Neutrophil (primary cell): ENCODE measurements around the gene LAMC1.

Experiments
- H3K27ac ChIP-seq: fragments of 200-600 bp; sonication (generic); 2 replicates; pipeline ENCODE4 v1.5.1; 2016; ENCODE audit warnings: mild to moderate bottlenecking, moderate library complexity
- H3K27me3 ChIP-seq: fragments of 200-600 bp; sonication (generic); 2 replicates; pipeline ENCODE4 v1.6.0; 2016; ENCODE audit warnings: mild to moderate bottlenecking
- H3K36me3 ChIP-seq: fragments of 200-600 bp; sonication (generic); 2 replicates; pipeline ENCODE4 v1.5.1; 2017
- H3K4me1 ChIP-seq, 2 experiments: fragments of 200-600 bp in 1 of 2; sonication (generic) in 1 of 2; 1 replicate in 1 of 2; 2 replicates in 1 of 2; pipeline versions ENCODE4 v1.5.1 to v1.6.1; 2013 to 2016; ENCODE audit warnings: low read depth in 1 of 2, low read length in 1 of 2, mild to moderate bottlenecking in 1 of 2, moderate library complexity in 1 of 2; ENCODE audit not compliant: control insufficient read depth in 1 of 2, insufficient read depth in 1 of 2
- H3K4me3 ChIP-seq, 2 experiments: fragments of 200-600 bp in 1 of 2; sonication (generic) in 1 of 2; 1 replicate in 1 of 2; 2 replicates in 1 of 2; pipeline ENCODE4 v1.5.1; 2013 to 2016; ENCODE audit warnings: low read depth in 1 of 2, low read length in 1 of 2, mild to moderate bottlenecking in 1 of 2, moderate library complexity in 1 of 2
- H3K9me3 ChIP-seq: fragments of 200-600 bp; sonication (generic); 2 replicates; pipeline ENCODE4 v1.5.1; 2016
- TF ChIP-seq, protein P1 (sequence below): fragments of 200-600 bp; sonication (generic); IDR thresholded peaks from 2 replicates; pipeline ENCODE4 v1.5.1; 2016; ENCODE audit warnings: antibody characterized with exemption

The LAMC1 gene

DNA sequence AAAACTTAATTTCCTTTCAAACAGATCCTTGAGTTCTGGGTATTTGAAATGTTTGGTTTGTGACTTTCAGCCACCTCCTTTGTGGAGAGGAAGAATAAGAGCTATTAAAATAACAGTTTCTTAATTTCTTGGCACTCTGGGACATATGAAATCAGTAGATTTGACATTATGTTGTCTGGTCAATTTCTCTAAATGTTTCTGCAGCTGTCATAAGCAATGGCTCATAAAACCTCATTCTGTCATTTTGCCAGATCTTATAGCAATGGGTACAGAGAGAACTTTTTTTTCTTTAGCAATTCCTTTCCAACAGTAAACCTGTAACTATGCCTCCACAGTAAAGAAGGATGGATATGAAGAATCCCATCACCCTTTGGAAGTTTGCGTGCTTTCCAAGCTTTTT is 52.6 kb downstream of the LAMC1 start:
- TF ChIP-seq, protein P1, sequence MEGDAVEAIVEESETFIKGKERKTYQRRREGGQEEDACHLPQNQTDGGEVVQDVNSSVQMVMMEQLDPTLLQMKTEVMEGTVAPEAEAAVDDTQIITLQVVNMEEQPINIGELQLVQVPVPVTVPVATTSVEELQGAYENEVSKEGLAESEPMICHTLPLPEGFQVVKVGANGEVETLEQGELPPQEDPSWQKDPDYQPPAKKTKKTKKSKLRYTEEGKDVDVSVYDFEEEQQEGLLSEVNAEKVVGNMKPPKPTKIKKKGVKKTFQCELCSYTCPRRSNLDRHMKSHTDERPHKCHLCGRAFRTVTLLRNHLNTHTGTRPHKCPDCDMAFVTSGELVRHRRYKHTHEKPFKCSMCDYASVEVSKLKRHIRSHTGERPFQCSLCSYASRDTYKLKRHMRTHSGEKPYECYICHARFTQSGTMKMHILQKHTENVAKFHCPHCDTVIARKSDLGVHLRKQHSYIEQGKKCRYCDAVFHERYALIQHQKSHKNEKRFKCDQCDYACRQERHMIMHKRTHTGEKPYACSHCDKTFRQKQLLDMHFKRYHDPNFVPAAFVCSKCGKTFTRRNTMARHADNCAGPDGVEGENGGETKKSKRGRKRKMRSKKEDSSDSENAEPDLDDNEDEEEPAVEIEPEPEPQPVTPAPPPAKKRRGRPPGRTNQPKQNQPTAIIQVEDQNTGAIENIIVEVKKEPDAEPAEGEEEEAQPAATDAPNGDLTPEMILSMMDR, result no peak
- no peaks in the 10 kb centered on the region for H3K36me3 ChIP-seq
- no peak overlapping the region for H3K4me3 ChIP-seq
- no peaks in the 10 kb centered on the region for H3K4me1 ChIP-seq
- H3K9me3 ChIP-seq, result no peaks in the 10 kb centered on the region
- no peaks in the 10 kb centered on the region for H3K27me3 ChIP-seq
- H3K27ac ChIP-seq, result no peak overlapping the region

DNA sequence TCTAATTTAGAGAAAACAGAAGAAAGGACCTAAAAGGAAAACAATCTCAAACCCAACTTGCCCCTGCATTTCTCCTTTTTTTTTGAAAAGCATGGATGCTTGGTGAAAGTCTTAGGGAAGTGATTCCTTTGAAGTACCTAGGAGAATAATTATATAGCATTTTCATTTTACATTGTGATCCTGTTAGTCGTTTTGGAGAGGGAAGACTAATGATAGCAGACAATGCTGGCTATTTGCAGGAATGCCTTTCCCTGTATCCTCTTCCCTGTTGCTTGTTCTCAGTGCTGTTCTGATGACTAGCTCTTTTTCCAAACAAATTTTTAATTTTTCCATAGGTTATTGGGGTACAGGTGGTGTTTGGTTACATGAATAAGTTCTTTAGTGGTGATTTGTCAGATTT is 53.9 kb downstream of the LAMC1 start:
- Histone ChIP-seq H3K4me1 (no peaks in the 10 kb centered on the region), H3K4me3 (no peak overlapping the region), H3K9me3 (no peaks in the 10 kb centered on the region), H3K27me3 (no peaks in the 10 kb centered on the region), H3K27ac (no peak overlapping the region), H3K36me3 (no peaks in the 10 kb centered on the region)
- TF ChIP-seq, protein P1, result no peak

DNA sequence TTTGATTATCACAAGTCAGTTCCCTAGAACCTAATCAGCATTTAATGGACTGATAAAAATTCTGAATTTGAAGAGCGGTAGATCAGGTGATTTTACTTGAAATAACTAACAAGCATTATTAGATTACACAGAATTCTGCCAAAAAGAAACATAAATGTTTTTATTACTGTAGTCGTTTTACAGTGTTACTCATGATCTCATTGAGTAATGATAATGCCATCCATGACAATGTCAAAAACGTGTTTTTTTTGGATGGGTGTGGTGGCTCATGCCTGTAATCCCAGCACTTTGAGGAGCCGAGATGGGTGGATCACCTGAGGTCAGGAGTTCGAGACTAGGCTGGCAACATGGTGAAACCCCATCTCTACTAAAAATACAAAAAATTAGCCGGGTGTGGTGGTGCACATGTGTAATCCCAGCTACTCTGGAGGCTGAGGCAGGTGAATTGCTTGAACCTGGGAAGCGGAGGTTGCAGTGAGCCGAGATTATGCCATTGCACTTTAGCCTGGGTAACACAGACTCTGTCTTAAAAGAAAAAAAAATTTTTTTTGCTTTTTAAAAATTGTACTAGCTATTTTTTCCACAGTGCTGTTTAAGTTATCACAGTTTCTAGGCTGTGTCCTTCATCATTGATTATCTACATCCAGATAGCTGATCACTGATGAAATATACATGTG is 56.6 kb downstream of the LAMC1 start:
- no peaks in the 10 kb centered on the region for H3K27me3 ChIP-seq
- no peaks in the 10 kb centered on the region for H3K36me3 ChIP-seq
- no peak overlapping the region for H3K27ac ChIP-seq
- H3K4me3 ChIP-seq, result no peak overlapping the region
- H3K9me3 ChIP-seq, result no peaks in the 10 kb centered on the region
- TF ChIP-seq, protein P1, result no peak
- H3K4me1 ChIP-seq, result no peaks in the 10 kb centered on the region

DNA sequence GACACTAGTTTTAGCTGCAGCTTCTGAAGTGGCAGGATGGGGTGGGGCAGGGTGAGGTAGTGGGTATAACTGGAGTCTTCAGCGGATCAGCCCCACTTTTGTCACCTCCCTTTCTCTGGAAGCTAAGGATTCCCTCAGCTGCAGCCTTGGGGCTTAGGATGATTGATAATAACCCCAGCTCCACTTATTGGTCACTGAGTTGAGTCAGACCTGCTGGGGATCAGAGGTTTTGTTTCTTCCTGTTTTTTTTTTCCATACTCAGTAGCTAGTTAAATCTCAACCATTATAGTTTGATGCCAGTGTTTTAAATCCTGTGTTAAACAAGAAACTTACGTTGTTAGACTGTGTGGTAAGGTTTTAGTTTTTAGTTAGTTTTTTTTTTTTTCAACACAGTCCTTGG is 57.2 kb downstream of the LAMC1 start:
- Histone ChIP-seq H3K9me3 (no peaks in the 10 kb centered on the region), H3K4me1 (no peaks in the 10 kb centered on the region)

DNA sequence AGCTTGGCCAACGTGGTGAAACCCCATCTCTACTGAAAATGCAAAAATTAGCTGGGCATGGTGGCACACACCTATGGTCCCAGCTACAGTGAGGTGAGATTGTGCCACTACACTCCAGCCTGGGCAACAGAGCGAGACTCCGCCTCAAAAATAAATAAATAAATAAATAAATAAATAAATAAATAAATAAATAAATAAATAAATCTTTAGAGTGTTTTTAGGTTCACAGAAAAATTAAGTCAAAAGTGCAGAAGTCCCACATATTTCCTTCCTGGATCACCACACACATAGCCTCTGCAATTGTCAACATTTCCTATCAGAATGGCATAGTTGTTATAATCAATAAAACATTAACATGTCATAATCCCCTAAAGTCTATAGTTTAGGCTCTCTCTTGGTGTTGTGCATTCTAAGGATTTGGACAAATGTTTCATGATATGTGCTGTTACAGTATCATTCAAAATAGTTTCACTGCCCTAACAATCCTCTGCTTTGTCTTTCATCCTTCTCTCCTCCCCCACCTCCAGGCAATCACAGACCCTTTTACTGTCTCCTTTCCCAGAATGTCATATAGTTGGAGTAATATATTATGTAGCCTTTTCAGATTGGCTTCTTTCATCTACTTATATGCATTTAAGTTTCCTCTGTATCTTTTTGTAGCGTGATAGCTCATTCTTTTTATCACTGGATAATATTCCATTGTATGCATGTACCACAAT is 58.3 kb downstream of the LAMC1 start:
- TF ChIP-seq, protein P1, result no peak
- Histone ChIP-seq H3K4me1 (no peaks in the 10 kb centered on the region), H3K4me3 (no peak overlapping the region), H3K36me3 (no peaks in the 10 kb centered on the region), H3K9me3 (no peaks in the 10 kb centered on the region), H3K27ac (no peak overlapping the region), H3K27me3 (no peaks in the 10 kb centered on the region)

More for the DNA sequence above, 57.2 kb downstream of the LAMC1 start:
- H3K27ac ChIP-seq, result no peak overlapping the region
- no peaks in the 10 kb centered on the region for H3K36me3 ChIP-seq
- H3K27me3 ChIP-seq, result no peaks in the 10 kb centered on the region
- TF ChIP-seq, protein P1, result no peak
- no peak overlapping the region for H3K4me3 ChIP-seq
